ENCODE data around the gene HSDL1.

The HSDL1 gene

DNA sequence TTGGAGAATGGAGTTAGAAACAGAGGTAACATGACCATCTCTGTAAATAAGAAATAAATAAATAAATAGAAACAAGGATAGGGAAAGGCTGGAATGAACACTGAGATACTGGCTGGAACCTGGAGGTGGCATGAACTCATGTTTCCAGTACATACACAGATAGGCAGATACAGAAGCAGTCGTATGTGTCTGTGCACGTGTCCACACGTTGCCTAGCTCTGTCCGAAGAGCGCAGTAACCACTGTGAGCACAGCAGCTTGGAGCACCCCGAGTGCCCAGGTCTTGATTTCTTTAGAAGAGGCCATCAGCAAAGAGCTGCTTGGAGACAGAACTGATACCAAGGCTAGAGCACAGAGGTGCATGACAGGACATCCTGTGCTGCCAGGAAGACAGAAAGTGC is 65.3 kb downstream of the HSDL1 start:
- DNase-seq, result no peak

DNA sequence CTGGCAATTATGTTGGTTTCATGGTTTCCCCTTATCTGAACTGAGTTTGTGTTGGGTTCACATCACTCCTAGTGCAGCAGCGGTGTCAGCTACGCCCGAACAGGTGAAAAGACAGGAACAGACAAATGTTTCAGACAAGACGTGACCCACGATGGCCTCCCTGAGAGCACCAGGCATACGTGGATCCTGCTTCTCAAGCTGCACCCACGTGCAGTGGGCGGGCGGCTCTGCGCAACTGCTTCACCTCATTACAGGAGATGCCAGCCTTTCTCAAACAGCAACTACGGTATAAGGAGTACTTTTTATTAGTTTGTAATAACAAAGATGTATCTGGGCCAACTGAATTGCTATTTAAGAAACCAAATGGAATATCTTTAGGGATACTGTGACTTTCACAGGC is 69.6 kb downstream of the HSDL1 start:
- no peak for DNase-seq

DNA sequence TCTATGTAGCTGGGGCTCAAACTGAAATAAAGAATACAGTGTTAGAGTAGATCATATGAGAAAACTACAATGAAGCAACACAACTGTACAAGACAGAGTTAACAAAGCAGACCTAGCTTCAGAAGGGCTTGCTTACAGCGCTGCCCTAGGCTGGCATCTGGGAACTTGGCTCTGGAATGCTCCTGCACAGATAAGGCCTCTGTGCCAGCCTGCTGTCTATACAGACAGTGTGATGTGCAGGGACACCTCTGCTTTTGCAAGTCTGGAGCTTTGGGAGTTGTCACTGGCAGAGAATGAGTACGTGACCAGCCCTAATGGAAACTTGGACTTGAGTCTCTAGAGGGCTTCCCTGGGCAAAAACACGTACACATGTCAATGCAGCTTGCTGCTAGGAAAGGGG is 70.3 kb downstream of the HSDL1 start:
- DNase-seq, result no peak
